ENCODE data around the gene SEC24C. TPM values are rescaled to one million over a fixed set of nuclear protein-coding genes. Genes with fewer than 3 reads are reported as not detected.

The SEC24C gene
- total and polyA plus RNA-seq, 2 of the 13 experiments (the other 11 are each of a cell fraction or from before 2014, with no cell fraction given) = 63.1 to 66.4 TPM

DNA sequence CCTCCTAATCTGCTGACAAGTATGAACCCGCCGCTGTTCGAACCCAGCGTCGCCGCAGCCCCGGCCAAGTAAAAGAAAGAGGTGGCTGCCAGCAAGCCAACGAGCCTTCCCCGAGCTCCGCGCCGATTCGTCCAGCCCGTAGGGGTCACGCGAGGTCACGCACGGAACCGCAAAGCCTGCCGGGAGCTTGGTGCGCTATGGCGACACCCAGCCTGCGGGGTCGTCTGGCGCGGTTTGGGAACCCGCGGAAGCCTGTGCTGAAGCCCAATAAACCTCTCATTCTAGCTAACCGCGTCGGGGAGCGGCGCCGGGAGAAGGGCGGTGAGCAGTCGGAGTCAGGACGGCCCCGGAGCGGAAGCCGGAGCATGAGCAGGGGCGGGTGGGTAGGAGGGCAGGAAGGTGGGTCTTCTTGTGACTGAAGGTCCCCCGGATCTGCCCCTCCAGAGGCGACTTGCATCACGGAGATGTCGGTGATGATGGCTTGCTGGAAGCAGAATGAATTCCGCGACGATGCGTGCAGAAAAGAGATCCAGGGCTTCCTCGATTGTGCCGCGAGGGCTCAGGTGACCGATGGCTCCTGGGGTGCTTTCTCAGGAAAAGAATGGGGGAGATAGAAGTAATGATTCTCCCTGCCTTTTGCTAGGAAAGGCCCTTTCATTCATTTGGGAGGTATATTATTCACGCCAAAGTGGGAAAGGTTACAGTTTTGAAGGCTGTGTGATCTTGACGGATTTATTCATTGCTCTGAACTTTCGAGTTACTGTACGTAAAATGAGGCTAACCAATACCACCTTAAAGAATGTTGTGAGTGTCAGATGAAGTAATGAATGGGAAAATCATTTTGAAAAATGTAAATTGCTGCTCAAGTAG is 37.9 kb downstream of the SEC24C start, which contains the start of gene CHCHD1 (continued):
- peak; percentile 83; the same call in 1 of the 2 replicates for TF ChIP-seq REPIN1 (CRISPR knock-in tag; IDR thresholded peaks at IDR 0.05; ENCODE audit: borderline replicate concordance, low read depth)
- TF ChIP-seq GLI4 (CRISPR knock-in tag; IDR thresholded peaks at IDR 0.05; ENCODE audit: borderline replicate concordance) = no peak
- no peak for TF ChIP-seq BRCA1 (CRISPR knock-in tag; IDR thresholded peaks at IDR 0.05)
- TF ChIP-seq KMT2B (CRISPR knock-in tag; IDR thresholded peaks at IDR 0.05) = peak; percentile 94
- TF ChIP-seq BCL6 (CRISPR knock-in tag; IDR thresholded peaks at IDR 0.05) = peak; percentile 43; the same call in 1 of the 2 replicates
- 0 out of 2 replicates have a peak, but pooled peaks have one; percentile 22 for TF ChIP-seq ZNF644 (CRISPR knock-in tag; IDR thresholded peaks at IDR 0.05; ENCODE audit: low read depth)
- 0 out of 2 replicates have a peak, but pooled peaks have one; percentile 36 for TF ChIP-seq ZNF264 (CRISPR knock-in tag; IDR thresholded peaks at IDR 0.05)
- TF ChIP-seq, protein P1, sequence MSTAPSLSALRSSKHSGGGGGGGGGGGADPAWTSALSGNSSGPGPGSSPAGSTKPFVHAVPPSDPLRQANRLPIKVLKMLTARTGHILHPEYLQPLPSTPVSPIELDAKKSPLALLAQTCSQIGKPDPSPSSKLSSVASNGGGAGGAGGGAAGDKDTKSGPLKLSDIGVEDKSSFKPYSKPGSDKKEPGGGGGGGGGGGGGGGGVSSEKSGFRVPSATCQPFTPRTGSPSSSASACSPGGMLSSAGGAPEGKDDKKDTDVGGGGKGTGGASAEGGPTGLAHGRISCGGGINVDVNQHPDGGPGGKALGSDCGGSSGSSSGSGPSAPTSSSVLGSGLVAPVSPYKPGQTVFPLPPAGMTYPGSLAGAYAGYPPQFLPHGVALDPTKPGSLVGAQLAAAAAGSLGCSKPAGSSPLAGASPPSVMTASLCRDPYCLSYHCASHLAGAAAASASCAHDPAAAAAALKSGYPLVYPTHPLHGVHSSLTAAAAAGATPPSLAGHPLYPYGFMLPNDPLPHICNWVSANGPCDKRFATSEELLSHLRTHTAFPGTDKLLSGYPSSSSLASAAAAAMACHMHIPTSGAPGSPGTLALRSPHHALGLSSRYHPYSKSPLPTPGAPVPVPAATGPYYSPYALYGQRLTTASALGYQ (CRISPR knock-in tag; IDR thresholded peaks at IDR 0.05) = peak; percentile 64; the same call in 1 of the 2 replicates
- peak; percentile 85; the same call in 1 of the 2 replicates for TF ChIP-seq TSC22D2 (CRISPR knock-in tag; IDR thresholded peaks at IDR 0.05; ENCODE audit: borderline replicate concordance)
- peak; percentile 42; the same call in 1 of the 2 replicates for TF ChIP-seq HCFC1 (IDR thresholded peaks at IDR 0.05; ENCODE audit: low read depth, low read length)
- no peak for TF ChIP-seq NONO (IDR thresholded peaks at IDR 0.05)
- TF ChIP-seq NONO (CRISPR knock-in tag; conservative IDR thresholded peaks at IDR 0.05) = peak; percentile 77
- TF ChIP-seq, protein P2, sequence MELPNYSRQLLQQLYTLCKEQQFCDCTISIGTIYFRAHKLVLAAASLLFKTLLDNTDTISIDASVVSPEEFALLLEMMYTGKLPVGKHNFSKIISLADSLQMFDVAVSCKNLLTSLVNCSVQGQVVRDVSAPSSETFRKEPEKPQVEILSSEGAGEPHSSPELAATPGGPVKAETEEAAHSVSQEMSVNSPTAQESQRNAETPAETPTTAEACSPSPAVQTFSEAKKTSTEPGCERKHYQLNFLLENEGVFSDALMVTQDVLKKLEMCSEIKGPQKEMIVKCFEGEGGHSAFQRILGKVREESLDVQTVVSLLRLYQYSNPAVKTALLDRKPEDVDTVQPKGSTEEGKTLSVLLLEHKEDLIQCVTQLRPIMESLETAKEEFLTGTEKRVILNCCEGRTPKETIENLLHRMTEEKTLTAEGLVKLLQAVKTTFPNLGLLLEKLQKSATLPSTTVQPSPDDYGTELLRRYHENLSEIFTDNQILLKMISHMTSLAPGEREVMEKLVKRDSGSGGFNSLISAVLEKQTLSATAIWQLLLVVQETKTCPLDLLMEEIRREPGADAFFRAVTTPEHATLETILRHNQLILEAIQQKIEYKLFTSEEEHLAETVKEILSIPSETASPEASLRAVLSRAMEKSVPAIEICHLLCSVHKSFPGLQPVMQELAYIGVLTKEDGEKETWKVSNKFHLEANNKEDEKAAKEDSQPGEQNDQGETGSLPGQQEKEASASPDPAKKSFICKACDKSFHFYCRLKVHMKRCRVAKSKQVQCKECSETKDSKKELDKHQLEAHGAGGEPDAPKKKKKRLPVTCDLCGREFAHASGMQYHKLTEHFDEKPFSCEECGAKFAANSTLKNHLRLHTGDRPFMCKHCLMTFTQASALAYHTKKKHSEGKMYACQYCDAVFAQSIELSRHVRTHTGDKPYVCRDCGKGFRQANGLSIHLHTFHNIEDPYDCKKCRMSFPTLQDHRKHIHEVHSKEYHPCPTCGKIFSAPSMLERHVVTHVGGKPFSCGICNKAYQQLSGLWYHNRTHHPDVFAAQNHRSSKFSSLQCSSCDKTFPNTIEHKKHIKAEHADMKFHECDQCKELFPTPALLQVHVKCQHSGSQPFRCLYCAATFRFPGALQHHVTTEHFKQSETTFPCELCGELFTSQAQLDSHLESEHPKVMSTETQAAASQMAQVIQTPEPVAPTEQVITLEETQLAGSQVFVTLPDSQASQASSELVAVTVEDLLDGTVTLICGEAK (IDR thresholded peaks at IDR 0.05) = no peak
- TF ChIP-seq, protein P2 (CRISPR knock-in tag; IDR thresholded peaks at IDR 0.05) = peak; percentile 79
- peak; percentile 95 for TF ChIP-seq THAP11 (CRISPR knock-in tag; IDR thresholded peaks at IDR 0.05)
- TF ChIP-seq NCOA1 (CRISPR knock-in tag; IDR thresholded peaks at IDR 0.05) = peak; percentile 86; the same call in 1 of the 2 replicates
- TF ChIP-seq, protein P3, sequence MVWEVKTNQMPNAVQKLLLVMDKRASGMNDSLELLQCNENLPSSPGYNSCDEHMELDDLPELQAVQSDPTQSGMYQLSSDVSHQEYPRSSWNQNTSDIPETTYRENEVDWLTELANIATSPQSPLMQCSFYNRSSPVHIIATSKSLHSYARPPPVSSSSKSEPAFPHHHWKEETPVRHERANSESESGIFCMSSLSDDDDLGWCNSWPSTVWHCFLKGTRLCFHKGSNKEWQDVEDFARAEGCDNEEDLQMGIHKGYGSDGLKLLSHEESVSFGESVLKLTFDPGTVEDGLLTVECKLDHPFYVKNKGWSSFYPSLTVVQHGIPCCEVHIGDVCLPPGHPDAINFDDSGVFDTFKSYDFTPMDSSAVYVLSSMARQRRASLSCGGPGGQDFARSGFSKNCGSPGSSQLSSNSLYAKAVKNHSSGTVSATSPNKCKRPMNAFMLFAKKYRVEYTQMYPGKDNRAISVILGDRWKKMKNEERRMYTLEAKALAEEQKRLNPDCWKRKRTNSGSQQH (CRISPR knock-in tag; IDR thresholded peaks at IDR 0.05; ENCODE audit: low read depth) = peak; percentile 85
- peak; percentile 96 for TF ChIP-seq RBFOX2 (IDR thresholded peaks at IDR 0.05; ENCODE audit: low read depth, low read length)

All from HepG2 (cell line).